Activated CD4-positive, alpha-beta T cell treated with anti-CD3 and anti-CD28 coated beads, Interleukin-2, amount 50 U/mL, for 4 hours (primary cell): ENCODE measurements around the gene PCA3.

Experiments
- DNase-seq, 2 experiments: peaks; one replicate each; pipeline ENCODE4 v3.0.0-alpha.2; 2020

Gene PCA3

DNA sequence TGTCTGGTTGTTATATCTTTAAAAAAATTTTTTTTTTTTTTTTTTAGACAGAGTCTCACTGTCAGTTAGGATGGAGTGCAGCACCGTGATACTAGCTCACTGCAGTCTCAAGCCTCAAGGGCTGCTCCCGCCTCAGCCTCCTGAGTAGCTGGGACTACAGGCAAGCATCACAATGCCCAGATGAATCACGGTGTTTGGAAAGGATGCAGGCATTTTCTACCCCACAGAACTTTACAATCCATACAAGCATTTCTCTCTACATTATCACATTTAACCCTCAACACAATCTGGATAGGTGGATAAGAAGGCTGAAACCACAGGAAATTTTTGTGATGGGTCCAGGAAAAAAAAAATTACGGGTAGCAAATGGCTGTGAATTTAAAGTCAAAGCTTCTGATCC lies 5.8 kb upstream of the PCA3 start:
- DNase-seq = no peak

DNA sequence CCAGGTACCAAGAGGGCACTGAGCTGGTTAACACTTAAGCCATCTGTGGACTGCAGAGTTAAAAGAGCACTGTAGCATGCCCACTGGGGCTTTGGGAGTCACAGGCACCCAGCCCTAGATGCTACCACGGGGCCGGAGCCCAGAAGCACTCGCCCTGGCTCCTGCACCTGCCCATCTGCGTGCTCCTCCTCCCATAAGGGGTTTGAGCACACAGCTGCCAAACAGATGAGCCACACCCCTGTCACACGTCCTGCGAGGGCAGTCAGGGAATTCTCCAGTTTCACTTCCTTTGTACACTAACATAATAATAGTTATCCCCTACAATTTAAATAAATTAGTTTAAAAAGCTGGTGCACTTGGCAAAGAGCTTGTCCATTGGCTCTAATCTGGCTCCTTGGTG lies 4.5 kb upstream of the PCA3 start:
- DNase-seq = no peak

DNA sequence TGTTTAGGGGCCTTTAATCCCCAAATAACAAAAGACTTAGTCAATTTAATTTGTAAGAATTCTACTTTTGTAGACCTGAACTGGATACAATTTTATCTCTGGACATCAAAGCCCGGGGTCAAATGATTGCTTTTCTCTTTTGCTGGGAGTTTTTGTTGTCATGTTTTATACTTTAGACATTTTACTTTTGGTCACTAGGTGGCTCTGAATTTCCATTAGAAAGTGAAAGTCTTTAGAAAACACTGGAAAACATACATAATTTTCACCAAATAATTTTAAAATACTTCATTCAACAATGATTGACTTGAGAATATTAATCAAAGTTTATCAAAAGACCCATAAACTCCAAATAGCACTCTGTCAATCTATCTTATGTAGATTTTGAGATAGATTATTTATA lies 2.8 kb upstream of the PCA3 start:
- no peak for DNase-seq

DNA sequence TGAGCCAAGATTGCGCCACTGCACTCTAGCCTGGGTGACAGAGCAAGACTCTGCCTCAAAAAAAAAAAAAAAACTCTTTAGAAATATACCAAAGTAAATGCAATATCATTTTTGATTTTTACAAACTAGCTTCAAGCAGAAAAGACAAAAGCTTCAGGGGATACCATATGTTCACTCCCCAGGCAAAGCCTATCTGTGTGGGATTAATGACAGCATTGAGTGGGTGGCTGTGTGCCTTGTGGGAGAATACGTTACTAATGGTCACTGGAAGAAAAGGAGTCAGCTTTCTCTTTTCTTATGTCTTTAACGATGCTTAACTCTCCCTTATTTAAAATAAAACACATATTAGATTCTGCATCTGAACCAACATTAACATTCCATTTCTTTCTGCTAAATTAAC lies 1.9 kb downstream of the PCA3 start:
- no peak for DNase-seq

DNA sequence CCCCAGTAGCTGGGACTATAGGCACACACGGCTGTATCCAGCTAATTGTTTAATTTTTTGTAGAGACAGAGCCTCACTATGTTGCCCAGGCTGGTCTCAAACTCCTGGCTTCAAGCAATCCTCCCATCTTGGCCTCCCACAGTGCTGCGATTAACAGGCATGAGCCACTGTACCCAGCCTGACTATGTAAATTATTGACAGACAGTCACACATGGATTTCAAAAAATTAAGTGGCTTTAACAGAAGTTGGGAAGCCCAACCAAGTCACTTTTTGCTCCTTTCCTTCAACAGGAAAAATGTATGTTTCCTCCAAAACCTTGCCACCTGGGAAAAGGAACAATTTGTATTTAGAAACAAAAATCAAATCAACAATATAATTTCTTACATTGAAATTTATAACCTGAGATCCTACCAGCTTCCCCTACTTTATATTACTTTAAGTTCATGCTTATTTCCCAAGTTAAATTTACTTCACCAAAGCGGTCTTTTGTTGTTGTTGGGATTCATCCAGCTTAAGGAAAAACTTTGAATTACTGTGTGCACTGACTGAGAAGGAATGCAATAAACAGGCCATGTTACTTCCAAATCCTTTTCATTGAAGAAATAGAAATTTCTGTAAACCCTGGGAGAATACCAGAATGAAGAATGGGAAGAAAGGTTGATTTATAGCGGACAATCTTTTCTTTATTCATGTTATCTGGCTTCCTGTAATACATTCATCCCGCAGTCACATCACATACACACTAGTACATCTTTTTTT lies 8.6 kb downstream of the PCA3 start:
- DNase-seq = no peak

DNA sequence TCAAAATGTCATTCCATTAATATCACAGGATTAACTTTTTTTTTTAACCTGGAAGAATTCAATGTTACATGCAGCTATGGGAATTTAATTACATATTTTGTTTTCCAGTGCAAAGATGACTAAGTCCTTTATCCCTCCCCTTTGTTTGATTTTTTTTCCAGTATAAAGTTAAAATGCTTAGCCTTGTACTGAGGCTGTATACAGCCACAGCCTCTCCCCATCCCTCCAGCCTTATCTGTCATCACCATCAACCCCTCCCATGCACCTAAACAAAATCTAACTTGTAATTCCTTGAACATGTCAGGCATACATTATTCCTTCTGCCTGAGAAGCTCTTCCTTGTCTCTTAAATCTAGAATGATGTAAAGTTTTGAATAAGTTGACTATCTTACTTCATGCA lies 20.6 kb downstream of the PCA3 start:
- DNase-seq = no peak

DNA sequence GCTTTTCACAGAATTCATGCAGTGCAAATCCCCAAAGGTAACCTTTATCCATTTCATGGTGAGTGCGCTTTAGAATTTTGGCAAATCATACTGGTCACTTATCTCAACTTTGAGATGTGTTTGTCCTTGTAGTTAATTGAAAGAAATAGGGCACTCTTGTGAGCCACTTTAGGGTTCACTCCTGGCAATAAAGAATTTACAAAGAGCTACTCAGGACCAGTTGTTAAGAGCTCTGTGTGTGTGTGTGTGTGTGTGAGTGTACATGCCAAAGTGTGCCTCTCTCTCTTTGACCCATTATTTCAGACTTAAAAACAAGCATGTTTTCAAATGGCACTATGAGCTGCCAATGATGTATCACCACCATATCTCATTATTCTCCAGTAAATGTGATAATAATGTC lies 21.3 kb downstream of the PCA3 start:
- no peak for DNase-seq

DNA sequence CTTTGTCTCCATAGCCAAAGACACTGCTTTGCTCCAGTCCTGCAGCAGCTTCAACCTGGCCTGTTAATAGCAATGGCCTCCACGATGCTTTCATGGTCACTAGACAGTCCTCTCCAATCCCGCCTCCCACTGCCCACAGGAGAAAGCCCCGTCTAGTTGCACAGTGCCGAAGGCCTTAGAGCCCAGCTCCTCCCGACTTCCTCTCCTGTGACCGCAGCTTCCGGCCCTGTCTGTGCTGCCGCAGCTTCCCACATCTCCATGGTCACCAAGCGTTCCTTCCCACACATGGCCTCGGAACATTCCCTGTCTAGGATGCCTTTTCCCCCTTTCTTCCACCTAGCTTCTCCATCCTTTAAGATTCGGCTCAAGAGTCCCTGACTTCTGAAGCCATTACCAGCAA lies 23.4 kb downstream of the PCA3 start:
- no peak for DNase-seq

DNA sequence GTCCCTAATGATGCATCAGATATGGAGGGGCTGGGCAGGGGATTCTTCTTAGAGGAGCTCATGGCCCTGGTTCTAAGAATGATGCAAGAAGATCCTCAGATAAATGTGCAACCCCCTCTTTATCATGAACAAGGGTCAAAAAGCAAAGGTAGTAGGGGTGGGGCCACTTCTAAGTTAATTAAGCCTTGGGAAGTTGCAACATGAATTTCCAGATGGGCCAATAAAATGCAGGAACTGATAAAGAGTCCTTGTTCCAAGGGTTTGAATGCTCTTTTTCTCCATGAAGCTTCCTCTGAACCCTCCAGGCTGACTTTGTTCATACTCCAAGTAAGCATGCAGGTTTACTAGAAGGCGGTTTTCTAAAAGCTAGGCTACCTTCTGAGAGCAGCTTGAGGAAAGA lies 25.6 kb downstream of the PCA3 start:
- no peak for DNase-seq

DNA sequence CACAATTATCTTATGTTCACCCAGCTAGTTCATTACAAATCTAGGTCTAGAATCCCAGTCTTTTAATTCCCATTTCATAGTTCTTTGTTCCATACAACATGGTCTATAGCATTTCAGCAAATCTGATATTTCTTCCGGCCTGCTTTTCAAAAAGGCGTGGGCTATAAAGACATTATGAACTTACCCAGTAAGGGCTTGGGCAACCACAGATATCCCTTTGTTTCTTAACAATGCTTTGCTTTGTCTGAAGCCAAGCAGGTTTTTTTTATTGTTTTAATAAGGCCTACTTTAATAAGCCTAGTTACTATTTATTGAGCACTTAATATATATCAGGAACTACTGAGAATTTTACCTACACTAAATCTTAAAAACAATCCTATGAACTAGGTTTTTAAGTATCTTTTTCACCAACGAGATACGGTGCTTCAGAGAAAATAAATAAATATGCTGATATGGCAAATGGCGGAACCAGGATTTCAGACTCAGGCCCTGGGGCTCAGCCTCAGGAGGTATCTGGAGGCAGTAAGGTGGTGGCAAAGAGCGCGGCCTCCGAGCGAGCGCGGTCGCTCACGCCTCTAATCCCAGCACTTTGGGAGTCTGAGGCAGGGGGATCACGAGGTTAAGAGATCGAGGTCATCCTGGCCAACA lies 29.7 kb downstream of the PCA3 start:
- DNase-seq = no peak

DNA sequence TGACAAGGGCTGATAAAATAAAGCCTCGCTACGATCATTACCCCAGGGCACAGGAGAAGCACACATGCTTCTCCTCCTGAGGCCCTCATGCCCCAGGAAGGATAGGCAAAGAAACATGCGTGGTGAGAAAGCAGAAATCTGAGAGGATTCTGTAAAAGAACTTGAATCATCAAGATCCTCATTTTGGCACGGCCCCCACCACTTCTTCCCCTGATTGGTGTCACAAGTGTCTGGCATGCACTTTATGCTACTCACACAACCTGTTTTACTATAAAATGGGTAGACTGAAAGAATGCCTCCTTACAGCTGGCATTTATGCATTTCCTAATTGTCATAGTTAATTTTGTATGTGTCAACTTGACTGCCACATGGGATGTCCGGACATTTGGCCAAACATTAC lies 32.1 kb downstream of the PCA3 start:
- DNase-seq = no peak

DNA sequence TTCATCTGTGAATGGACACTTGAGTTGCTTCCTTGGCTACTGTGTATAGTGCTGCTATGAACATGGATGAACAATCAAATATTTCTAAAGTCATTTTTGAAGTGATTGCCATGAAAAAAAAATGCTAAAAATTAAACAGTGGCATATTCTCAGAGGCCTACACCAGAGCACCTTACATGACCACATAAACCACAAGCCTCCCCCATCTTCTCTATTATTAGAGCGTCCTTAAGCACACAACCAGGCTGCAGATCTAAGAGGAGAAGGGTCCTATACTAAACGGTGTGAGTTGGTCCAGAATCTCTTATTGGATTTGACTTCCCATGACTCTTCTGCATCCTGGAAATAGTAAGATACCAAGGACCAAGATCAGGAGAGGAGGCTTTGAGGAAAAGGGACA lies 34.3 kb downstream of the PCA3 start:
- no peak for DNase-seq

DNA sequence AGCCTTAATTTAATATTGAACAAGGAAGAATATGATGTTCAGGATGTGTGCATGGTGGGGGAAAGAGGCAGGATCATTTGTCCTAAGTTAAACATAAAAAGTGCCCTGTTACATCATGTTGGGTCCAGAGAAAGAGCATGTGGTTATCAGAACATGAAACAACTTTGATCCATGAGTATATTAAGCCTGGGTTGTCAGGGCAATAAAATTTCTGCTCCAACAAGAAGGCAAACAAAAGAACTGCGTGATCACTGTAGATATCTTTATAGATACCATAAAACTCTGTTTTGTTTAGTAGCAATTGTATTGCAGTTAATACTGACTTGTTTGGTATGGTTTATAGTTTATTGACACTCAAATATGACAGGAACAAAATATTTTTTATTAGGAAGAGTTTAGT lies 35.2 kb downstream of the PCA3 start:
- DNase-seq = no peak

DNA sequence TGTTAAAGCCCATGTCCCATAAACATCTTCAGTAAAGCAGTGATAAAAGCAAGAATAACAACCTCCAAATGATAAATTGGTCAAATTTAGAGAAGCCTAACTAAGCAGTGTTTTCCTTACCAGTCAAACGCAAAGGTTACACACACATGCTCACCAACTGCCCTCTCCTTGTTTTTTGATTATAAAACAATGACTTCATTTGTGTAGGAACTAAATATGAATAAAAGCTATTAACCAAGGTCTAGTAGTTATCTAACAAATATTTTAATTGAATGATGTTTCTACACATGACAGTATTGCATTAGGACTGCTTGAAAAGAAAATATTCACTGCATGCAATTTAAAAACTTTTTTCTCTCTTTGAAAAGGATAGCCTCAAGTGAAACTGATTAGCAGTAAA lies 36.7 kb downstream of the PCA3 start:
- DNase-seq = no peak

DNA sequence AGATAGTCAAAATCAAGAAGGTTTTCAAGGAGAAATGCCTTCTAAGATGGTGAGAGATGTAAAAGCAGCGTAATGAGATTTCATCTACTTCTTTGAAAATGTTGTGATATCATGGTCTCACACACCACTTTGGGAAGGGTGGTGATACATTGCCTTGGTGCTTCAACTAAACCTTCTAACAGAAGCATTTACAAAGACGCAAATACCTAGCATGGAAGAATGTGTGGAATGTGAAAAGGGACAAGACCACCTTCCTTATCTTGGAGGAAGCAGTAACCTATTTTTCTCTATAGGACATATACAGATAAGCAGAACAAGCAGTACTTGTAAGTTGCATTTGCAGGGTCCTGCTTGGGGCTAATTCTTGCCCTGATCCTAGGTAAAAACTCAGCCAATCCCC lies 38.8 kb downstream of the PCA3 start:
- DNase-seq = no peak

DNA sequence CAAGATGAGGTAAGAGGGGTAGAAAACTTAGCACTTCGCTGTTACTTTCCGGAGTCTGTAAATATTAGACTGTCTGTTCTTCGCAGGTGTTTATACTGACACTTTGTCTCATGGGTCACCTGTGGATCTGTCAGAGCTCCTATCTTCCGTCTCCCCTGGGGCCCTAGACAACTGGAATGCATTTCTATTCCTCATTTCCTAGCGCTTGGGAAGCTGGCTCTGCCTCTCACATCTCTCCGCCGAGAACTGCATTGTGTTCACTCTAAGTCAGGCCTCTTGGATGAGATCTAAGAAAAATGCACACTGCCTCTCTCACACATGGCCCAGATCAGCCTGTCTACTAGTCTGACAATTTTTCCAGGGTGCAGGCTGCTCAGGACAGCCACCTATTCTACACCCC lies 39.5 kb downstream of the PCA3 start:
- no peak for DNase-seq

DNA sequence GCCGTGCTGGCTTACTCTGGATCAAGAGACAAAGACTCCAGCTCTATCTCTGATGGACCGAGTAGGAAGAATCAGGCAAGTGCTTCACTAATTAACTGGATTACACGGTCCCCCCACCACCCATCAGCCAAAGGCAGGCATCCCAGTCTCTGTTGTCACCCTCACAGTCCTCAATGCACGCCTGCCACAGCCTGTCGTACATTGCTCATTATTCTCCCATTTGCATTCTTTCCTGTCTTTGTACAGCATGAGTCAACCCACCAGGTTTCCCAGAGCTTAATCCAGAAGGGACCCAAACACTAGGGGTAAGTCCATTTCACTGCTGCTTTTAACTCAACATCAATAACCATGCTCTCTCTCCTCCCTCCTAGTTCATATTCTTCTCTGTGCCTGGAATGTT lies 44.4 kb downstream of the PCA3 start:
- no peak for DNase-seq

DNA sequence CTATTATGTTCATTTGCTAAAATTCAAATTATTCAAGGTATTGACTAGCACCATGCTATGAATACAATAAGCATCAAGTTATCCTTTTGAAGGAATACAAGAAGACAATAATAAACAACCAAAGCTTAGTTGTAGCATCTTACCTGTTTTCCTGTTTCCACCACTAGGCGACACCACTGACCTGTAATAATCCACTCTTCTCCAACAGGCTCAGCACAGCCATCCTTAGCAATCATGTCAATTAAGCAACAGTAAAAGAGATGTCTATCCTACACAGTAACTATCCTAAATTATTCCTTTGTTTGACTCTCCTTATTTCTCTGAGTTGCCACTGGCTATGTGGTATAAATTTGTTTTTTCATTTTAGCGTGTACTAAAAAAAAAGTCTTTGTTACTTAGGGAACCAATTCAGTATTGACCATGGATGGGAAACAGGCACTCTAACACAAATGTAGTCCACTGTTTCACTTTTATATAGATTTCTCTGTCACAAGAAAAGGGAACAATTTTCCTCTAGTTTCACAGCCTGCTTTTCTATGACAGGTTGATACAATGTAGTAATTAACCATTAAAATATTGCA lies 46.2 kb downstream of the PCA3 start:
- DNase-seq = no peak

DNA sequence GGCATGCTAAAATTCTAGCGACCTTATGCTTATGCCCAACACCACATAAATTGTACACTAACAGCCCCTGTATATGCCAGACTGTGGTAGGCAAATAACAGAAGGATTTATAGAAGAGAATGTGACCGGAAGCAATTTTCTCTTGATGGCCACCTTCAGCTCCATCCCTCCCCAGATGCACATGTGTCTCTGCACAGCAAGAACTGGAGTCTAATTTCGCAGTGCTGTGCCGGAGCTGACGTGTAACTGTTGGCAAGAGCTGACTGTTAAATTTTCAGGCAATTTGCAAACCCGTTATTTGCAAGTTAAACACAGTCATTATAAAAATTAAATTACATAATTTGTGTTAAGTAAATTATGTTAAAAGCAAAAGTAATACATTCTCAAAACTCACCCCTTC lies 48.4 kb downstream of the PCA3 start:
- DNase-seq = no peak

DNA sequence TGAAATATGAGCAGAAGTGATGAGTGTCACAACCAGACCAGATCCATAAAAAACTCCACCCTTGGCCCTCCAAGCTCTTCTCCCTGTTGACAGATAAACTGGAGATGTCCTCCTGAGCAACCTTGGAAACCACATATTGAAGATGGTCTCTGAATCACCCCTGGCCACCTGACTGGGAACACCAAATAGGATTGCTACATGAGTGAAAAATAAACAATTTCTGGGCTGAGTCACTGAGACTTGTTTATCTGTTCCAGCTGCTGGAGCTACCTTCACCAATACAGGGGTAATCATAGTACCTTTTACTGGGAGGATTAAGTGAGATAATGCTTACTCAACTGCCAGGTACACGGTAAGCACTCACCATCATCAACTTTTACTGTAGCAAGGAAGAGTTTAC lies 53.3 kb downstream of the PCA3 start:
- no peak for DNase-seq

DNA sequence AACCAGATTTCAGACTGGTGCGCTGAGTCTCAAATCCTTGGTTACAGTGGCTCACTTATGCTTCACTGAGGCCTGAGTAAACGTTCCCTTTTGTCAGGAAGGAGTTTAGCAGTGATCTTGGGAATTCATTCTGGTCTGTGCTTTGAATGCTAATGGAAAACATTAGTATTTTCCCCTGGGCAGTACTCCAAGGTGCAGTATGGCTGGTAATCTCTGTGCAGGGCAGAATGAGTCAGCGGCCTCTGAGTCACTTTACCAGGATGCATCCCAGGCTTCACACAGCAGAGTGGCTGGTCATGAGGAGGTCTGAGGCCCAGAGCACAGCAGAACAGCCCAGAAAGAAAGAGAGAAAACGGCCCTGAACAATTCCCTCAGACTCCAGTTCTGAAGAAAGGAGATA lies 54.0 kb downstream of the PCA3 start:
- no peak for DNase-seq

DNA sequence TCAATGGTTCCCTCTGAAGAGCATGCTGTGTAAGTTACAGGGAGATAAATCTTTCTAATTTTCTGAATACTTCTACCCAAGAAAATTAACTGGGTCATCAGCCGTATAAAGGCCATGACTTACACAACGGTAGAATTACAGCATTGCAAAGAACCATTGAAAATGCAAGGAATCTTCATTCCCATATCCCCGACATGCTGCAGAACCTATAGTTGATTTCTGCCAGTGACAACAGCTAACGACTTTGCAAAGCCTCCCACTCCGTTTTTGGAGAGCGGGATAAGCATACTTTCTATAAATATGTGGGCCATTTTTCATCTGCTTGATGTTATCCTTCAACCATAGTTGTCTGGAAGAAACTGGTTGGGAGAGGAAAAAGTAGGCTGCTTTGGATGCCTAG lies 56.2 kb downstream of the PCA3 start:
- DNase-seq = no peak

DNA sequence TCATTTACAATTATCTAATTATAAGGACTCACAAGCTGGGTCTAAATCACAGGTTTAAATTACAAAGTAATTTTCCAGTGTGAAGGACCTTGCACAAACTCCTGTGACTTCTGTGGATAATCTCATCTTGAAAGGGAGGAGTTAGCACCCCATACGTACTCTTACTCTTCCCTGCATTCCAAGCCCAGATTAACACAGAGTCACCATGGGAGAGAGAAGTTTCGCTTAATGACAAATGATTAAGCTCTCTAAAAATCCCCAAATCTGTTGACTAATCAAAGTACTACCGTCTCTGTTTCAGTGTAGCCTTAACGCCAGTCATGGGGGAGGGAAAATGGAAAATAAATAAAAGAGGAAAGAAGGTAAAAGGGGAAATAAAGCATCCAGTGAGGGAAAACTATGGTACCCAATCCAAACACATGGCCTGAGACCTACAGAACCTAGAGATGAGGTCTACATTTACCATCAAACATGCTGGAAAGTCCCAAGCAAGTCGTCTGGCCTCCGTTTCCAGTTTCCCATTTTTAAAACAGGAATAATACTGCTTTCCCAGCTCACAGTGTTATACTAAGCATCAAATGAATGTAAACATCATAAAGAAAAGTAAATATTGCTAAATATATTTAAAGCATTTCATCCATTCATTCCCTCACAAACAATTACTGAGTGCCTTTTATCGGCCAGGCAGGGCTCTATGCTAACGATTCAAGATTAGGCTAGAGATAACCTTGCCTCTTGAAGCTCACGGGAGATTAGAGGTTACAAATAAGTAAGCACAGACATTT lies 63.2 kb downstream of the PCA3 start:
- no peak for DNase-seq

DNA sequence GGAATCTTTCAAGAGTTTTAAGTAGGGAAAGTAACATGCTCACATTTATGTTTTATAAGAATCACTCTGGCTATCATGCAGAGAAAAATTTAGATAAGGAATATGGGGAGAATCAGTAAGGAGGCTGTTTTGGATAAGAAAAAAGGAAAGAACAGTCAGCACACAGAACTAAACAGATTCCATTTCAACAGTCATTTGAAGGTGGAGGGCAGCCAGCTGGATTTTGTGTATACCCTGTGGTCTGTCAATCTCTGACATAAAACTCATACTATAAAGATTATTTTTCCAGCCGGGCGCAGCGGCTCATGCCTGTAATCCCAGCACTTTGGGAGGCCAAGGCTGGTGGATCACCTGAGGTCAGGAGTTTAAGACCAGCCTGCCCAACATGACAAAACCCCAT lies 64.2 kb downstream of the PCA3 start:
- no peak for DNase-seq
